Colonic mucosa (tissue), 4 donors: ENCODE measurements around the gene FBXO47. TPM values are rescaled to one million over a fixed set of nuclear protein-coding genes. Genes with fewer than 3 reads are reported as not detected.
"Not testable (repeated sequence)": the region's sequence is repeated elsewhere in the genome, so short reads cannot be mapped to it uniquely, and the experiment has no call there.

Experiments used
- DNase-seq: peaks from one replicate; pipeline ENCODE4 v3.0.0-alpha.2; 2020
- H3K27ac ChIP-seq: fragments of 200-600 bp; one replicate; pipeline ENCODE4 v1.8.0; 2021
- H3K27me3 ChIP-seq: fragments of 200-600 bp; one replicate; pipeline ENCODE4 v1.8.0; 2021
- H3K36me3 ChIP-seq: fragments of 200-600 bp; one replicate; pipeline ENCODE4 v1.8.0; 2021
- H3K4me1 ChIP-seq: fragments of 200-600 bp; one replicate; pipeline ENCODE4 v1.8.0; 2021; ENCODE audit warnings: mild to moderate bottlenecking
- H3K4me3 ChIP-seq: fragments of 200-600 bp; one replicate; pipeline ENCODE4 v1.8.0; 2021
- H3K9ac ChIP-seq, 2 donors: one replicate each; pipeline ENCODE4 v1.7.0; 2013; ENCODE audit warnings: control low read depth in 2 of 2, low read depth in 2 of 2, low read length in 2 of 2
- H3K9me3 ChIP-seq: fragments of 200-600 bp; one replicate; pipeline ENCODE4 v1.8.0; 2021
- intact Hi-C: fragments of 100-400 bp; cut with DNase I; formaldehyde crosslinking; loops from one replicate; pipeline ENCODE4 v1.14.1; 2022
- total RNA-seq, 2 donors: library from RNA; stranded (reverse); fragmentation: NEBNext Ultra II Directional in 1 of 2; extraction: Animal tissue kit (Norgen Biotek cat#: 25700) in 1 of 2; gene quantifications; one replicate each; pipeline ENCODE4 v1.2.1, GENCODE V29; 2021
- TF ChIP-seq, protein P1 (sequence below): fragments of 200-600 bp; IDR thresholded peaks from one replicate; pipeline ENCODE4 v1.8.0; 2022; ENCODE audit warnings: antibody characterized with exemption, mild to moderate bottlenecking
- donor health status: healthy.
- donor health status: DM: no; HTN: no; CAD: no.
- donor health status: DM: no; HTN: no; CAD: no.

Gene FBXO47
- total RNA-seq, 2 donors from 2014 or later: not detected

DNA sequence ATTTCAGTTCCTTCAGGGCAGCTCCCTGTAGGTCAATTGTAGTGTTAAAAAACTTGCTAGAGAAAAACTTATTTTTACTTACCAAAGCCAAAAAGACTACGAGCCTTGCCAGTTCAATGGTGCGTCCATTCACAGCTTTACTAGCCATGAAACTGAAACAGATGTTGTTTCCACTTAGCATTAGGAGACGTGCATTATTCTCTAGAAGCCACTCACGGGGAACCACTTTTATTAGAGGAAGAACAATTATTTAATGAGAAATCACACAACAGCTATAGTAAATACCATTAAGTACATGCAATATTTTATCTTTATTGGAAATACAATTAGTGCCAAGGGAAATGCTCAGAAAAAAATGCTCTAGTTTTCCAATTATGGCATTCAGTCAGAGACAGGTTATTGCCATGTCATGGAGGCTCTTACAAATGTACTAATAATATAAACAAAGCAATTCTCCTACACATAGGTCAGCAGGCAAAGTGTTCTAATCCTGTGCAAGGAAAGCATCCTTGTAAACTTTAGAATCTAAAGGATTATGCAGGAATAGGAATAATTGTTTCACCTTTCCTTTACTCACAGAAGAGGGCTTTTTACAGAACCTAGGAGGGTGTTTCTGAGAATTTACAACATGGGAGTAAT lies 24.4 kb downstream of the FBXO47 start:
- H3K4me1 ChIP-seq: no peaks in the 10 kb centered on the region
- intact Hi-C loops: no loop called here
- no peaks in the 10 kb centered on the region for H3K36me3 ChIP-seq
- no peak overlapping the region for H3K4me3 ChIP-seq
- no peak for DNase-seq
- H3K9me3 ChIP-seq: no peaks in the 10 kb centered on the region
- no peak overlapping the region for H3K9ac ChIP-seq
- H3K27ac ChIP-seq: no peak overlapping the region
- H3K27me3 ChIP-seq: no peaks in the 10 kb centered on the region
- TF ChIP-seq, protein P1, sequence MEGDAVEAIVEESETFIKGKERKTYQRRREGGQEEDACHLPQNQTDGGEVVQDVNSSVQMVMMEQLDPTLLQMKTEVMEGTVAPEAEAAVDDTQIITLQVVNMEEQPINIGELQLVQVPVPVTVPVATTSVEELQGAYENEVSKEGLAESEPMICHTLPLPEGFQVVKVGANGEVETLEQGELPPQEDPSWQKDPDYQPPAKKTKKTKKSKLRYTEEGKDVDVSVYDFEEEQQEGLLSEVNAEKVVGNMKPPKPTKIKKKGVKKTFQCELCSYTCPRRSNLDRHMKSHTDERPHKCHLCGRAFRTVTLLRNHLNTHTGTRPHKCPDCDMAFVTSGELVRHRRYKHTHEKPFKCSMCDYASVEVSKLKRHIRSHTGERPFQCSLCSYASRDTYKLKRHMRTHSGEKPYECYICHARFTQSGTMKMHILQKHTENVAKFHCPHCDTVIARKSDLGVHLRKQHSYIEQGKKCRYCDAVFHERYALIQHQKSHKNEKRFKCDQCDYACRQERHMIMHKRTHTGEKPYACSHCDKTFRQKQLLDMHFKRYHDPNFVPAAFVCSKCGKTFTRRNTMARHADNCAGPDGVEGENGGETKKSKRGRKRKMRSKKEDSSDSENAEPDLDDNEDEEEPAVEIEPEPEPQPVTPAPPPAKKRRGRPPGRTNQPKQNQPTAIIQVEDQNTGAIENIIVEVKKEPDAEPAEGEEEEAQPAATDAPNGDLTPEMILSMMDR: no peak

DNA sequence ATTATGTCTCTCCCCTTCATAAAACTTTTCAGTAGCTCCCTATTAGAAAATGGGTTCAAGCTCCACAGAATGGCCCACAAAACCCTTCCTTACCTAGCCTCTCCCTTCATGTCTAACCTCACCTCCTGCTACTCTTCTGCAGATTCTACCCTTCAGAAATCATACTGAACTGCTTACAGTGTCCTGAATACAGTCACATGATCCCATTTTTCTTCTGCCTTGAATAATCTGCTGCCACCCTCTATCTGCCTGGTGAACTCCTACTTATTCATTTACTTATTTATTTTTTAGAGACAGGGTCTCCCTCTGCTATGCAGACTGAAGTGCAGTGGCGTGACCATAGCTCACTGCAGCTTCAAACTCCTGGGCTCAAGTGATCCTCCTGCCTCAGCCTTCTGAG lies 26.8 kb downstream of the FBXO47 start:
- DNase-seq: no peak
- H3K4me3 ChIP-seq: no peak overlapping the region
- TF ChIP-seq, protein P1: no peak

DNA sequence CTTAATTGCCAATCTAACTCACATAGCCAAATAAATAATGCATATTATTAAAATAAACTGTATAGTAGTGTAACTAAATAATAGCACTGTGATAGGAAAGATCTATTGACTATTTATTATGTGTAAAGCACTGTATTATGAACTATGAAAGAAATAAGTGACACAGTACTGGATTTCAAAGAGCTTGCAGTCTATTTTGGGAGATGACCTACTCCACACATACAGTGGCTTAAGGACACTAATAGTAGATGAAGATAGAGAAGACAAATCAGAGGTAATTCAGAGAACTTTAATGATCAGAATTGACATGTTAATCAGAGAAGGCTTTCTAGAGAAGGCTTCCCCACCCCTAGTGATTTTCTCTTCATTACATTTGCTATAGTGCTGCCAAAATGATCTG lies 27.2 kb downstream of the FBXO47 start:
- no peaks in the 10 kb centered on the region for H3K36me3 ChIP-seq
- no peak overlapping the region for H3K9ac ChIP-seq
- DNase-seq: no peak
- no peaks in the 10 kb centered on the region for H3K4me1 ChIP-seq
- TF ChIP-seq, protein P1: no peak
- no peaks in the 10 kb centered on the region for H3K27me3 ChIP-seq
- intact Hi-C loops: no loop called here
- H3K9me3 ChIP-seq: no peaks in the 10 kb centered on the region
- no peak overlapping the region for H3K27ac ChIP-seq
- no peak overlapping the region for H3K4me3 ChIP-seq

More for the DNA sequence above, 26.8 kb downstream of the FBXO47 start:
- Histone ChIP-seq H3K4me1 (no peaks in the 10 kb centered on the region), H3K27ac (no peak overlapping the region), H3K27me3 (no peaks in the 10 kb centered on the region), H3K9ac (no peak overlapping the region), H3K36me3 (no peaks in the 10 kb centered on the region), H3K9me3 (no peaks in the 10 kb centered on the region)
- intact Hi-C loops: no loop called here

DNA sequence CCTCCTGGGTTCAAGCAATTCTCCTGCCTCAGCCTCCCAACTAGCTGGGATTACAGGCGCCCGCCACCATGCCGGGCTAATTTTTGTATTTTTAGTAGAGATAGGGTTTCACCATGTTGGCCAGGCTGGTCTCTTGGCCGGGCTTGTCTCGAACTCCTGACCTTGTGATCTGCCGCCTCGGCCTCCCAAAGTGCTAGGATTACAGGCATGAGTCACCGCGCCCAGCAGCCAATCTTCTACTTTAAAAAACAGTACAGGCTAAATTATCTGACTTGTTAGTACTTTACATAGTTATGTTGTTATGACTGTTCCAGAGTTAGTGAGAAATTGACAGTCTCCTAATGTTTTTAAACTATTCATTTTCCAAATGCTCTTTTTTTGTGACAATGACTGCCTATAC lies 33.2 kb downstream of the FBXO47 start:
- H3K27me3 ChIP-seq, H3K9me3 ChIP-seq, DNase-seq, H3K9ac ChIP-seq, H3K36me3 ChIP-seq, H3K4me1 ChIP-seq, H3K27ac ChIP-seq, intact Hi-C loops, H3K4me3 ChIP-seq: not testable (repeated sequence)

DNA sequence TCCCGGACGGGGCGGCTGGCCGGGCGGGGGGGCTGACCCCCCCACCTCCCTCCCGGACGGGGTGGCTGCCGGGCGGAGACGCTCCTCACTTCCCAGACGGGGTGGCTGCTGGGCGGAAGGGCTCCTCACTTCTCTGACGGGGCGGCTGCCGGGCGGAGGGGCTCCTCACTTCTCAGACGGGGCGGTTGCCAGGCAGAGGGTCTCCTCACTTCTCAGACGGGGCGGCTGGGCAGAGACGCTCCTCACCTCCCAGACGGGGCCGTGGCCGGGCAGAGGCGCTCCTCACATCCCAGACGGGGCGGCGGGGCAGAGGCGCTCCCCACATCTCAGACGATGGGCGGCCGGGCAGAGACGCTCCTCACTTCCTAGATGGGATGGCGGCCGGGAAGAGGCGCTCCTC lies 36.4 kb downstream of the FBXO47 start:
- H3K9ac ChIP-seq, intact Hi-C loops, H3K4me1 ChIP-seq, DNase-seq, H3K4me3 ChIP-seq, H3K27ac ChIP-seq, H3K27me3 ChIP-seq, H3K36me3 ChIP-seq, H3K9me3 ChIP-seq: not testable (repeated sequence)

DNA sequence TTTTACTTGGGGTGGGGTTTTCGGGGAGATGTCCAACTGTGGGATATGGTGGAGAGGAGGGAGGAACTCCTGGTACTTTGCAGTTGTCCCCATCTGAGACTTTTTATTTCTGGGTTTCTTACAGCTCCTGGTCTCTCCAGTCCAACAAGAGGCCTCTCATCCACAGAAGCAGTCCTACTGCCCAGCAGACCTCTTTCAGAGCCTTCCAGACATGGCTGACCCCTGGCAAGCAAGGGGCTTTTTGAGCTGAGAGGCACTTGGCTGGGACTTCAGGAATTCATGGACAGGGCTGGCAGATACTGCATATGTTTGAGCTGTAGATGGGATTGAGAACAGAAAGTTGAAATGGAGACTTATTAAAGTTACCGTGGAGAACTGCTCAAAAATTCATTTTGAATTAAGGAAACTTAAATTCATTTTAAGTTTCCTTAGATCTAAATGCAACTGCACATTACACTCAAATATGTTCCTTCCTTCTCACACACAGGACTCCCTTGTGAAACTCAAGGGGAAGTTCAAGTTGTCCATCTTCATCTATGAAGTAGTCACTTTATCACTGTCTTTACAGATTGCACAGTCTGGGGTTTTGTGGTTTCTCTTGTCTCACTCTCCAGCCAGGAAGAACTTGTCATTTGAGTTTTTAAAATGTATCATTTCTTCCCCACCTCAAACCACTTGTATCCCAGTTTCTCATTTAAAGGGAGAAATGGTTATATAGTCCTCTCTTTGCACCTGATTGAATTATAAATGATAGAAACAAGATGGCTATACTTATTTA lies 40.7 kb downstream of the FBXO47 start:
- no peaks in the 10 kb centered on the region for H3K27me3 ChIP-seq
- no peaks in the 10 kb centered on the region for H3K36me3 ChIP-seq
- intact Hi-C loops: no loop called here
- TF ChIP-seq, protein P1: no peak
- H3K9ac ChIP-seq: no peak overlapping the region
- no peaks in the 10 kb centered on the region for H3K9me3 ChIP-seq
- no peak overlapping the region for H3K27ac ChIP-seq
- no peak overlapping the region for H3K4me3 ChIP-seq
- DNase-seq: no peak
- H3K4me1 ChIP-seq: no peaks in the 10 kb centered on the region
